Coronary artery (tissue), 2 donors: ENCODE measurements around the gene GNG3.
A peak's percentile ranks its signal among the peaks of the same experiment; 100 is the strongest.
"Not testable (repeated sequence)": the region's sequence is repeated elsewhere in the genome, so short reads cannot be mapped to it uniquely, and the experiment has no call there.

Experiments
- DNase-seq: peaks from one replicate; pipeline ENCODE4 v3.0.0-alpha.2; 2017; ENCODE audit warnings: low spot score
- H3K27ac ChIP-seq, 2 donors: fragments of 200-600 bp; sonication (generic); one replicate each; pipeline ENCODE4 v1.5.1; 2016 to 2019
- H3K4me3 ChIP-seq: fragments of 200-600 bp; sonication (generic); 2 replicates; pipeline ENCODE4 v1.5.1; 2016; ENCODE audit warnings: mild to moderate bottlenecking, moderate library complexity
- CTCF ChIP-seq: fragments of 200-600 bp; sonication (generic); IDR thresholded peaks from one replicate; pipeline ENCODE4 v1.5.1; 2019; ENCODE audit warnings: antibody characterized with exemption

The GNG3 gene

GRCh38 chr11:62688491-62688890, 19.0 kb upstream of the GNG3 start:
- no peak for DNase-seq
- H3K4me3 ChIP-seq = peak overlapping the region; percentile 39
- TF ChIP-seq CTCF = no peak
- peak overlapping the region in 1 of 2 donors; percentile 23 for H3K27ac ChIP-seq

GRCh38 chr11:62689421-62690183, 17.9 kb upstream of the GNG3 start, which contains the start of gene LRRN4CL:
LRRN4CL (minus strand) TSS chr11:62689530; CDS start chr11:62688508, 1,022 bp downstream.
- peak within 1 kb of the TSS; percentile 42 to 74 for H3K27ac ChIP-seq
- TF ChIP-seq CTCF = no peak
- peak within 1 kb of the TSS; percentile 45 for H3K4me3 ChIP-seq
- DNase-seq = peak; percentile 83

- H3K4me3 ChIP-seq, H3K27ac ChIP-seq: not testable (repeated sequence)
Measured at GRCh38 chr11:62693624-62694023, 13.9 kb upstream of the GNG3 start.

GRCh38 chr11:62694455-62695167, 12.9 kb upstream of the GNG3 start:
- H3K4me3 ChIP-seq = no peak overlapping the region
- no peak overlapping the region for H3K27ac ChIP-seq
- peak; percentile 74 for TF ChIP-seq CTCF
- DNase-seq = peak; percentile 82

More at GRCh38 chr11:62693624-62694023, 13.9 kb upstream of the GNG3 start:
- DNase-seq = not testable (repeated sequence)

GRCh38 chr11:62702246-62702645, 5.2 kb upstream of the GNG3 start:
- H3K27ac ChIP-seq = no peak overlapping the region
- no peak for DNase-seq
- no peak for TF ChIP-seq CTCF
- no peak overlapping the region for H3K4me3 ChIP-seq

- not testable (repeated sequence) for H3K27ac ChIP-seq, DNase-seq, H3K4me3 ChIP-seq
Measured at GRCh38 chr11:62703921-62704320, 3.6 kb upstream of the GNG3 start.

GRCh38 chr11:62705413-62705812, 2.1 kb upstream of the GNG3 start:
- Histone ChIP-seq H3K27ac (peak overlapping the region; percentile 62 to 78), H3K4me3 (peak overlapping the region; percentile 86)

More at GRCh38 chr11:62705413-62705812, 2.1 kb upstream of the GNG3 start:
- DNase-seq = peak; percentile 72
- no peak for TF ChIP-seq CTCF
